ENCODE results near the gene KHK.

Gene KHK

DNA sequence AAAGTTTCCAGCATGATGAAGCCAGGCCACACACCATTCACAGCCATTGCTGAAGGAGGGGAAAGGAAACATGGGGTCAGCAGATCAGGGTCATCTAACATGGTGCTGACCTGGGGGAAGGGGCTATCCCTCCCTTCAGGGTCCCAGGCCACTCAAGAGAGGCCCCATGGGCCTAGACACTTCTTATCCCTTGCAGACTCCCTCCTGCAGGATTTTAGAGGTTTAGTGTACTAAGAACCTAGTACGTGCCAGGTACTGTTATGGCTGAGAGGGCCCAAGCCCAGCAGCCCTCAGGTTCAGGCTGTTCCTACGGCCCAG is 8.8 kb downstream of the KHK start:
- TF ChIP-seq, protein P1, sequence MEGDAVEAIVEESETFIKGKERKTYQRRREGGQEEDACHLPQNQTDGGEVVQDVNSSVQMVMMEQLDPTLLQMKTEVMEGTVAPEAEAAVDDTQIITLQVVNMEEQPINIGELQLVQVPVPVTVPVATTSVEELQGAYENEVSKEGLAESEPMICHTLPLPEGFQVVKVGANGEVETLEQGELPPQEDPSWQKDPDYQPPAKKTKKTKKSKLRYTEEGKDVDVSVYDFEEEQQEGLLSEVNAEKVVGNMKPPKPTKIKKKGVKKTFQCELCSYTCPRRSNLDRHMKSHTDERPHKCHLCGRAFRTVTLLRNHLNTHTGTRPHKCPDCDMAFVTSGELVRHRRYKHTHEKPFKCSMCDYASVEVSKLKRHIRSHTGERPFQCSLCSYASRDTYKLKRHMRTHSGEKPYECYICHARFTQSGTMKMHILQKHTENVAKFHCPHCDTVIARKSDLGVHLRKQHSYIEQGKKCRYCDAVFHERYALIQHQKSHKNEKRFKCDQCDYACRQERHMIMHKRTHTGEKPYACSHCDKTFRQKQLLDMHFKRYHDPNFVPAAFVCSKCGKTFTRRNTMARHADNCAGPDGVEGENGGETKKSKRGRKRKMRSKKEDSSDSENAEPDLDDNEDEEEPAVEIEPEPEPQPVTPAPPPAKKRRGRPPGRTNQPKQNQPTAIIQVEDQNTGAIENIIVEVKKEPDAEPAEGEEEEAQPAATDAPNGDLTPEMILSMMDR (IDR thresholded peaks at IDR 0.05; ENCODE audit: low read depth, low read length), result no peak
- no peak for DNase-seq (ENCODE audit: extremely low read depth, low read depth)

DNA sequence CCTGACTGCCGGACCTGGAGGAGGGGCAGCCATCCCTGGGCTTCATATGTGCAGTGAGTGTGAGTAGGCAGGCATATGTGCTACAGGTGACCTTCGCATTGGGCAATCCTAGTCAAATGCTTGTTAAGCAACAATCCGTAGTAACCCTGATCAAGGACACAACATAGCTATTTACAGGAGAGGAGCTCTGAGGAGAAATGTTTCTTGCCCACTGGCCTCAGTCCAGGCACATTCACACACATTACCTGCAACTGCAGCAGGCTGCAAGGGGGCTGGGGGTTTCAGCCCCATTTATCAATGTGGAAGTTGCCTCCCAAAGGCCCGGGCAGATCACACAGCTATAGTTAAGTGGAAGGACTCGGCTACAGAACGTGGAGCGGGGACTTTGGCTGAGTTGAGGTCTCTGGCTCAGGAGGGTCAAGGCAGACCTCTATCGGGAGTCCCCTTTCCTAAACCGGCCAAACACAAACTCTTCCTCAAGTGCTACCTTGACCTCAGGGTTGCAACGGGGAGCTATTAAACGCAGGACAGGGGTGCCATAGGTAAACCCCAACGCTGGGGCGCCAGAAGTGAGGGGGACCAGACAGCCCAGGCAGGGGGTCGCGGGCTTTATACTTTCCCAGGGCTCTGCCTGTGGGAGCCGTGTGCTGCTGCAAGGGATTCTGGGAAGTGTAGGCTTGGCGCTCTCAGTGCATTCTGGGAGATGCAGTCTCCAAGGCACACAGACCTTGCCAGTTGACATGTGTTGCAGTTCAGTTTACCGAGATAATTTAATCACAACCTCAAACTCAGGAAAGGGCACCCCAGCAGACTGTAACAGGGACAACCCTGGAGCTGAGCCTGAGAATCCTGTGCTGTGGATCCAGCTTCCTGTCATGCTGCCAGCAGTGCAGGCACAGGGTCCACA is 9.4 kb downstream of the KHK start:
- DNase-seq (ENCODE audit: extremely low read depth, low read depth), result no peak
- TF ChIP-seq, protein P1 (IDR thresholded peaks at IDR 0.05; ENCODE audit: low read depth, low read length), result no peak

DNA sequence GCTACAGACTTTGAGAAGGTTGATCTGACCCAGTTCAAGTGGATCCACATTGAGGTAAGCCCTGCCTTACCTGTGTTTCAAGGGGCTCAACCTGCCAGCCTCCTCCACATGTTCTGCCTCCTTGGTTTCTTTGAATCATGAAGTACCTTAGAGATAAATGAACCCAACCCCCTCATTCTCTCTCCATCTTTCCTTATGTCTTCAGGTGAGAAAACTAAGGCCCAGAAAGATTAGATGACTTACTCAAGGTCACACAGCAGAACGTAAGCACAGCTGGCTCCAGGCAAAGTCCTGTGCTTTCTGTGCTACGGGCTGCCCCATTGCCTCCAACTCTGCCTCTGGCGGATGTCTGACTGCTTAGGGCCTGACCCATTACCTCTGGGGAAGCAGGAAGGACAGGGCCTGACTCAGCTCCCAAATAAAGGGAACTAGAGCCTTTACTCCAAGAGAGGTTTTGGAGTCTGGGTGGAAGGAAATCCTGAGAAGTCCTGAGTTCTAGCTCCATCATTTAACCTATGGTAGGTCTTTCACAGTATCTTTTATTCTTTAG is 10.3 kb downstream of the KHK start:
- TF ChIP-seq, protein P1 (IDR thresholded peaks at IDR 0.05; ENCODE audit: low read depth, low read length), result no peak
- no peak for DNase-seq (ENCODE audit: extremely low read depth, low read depth)

DNA sequence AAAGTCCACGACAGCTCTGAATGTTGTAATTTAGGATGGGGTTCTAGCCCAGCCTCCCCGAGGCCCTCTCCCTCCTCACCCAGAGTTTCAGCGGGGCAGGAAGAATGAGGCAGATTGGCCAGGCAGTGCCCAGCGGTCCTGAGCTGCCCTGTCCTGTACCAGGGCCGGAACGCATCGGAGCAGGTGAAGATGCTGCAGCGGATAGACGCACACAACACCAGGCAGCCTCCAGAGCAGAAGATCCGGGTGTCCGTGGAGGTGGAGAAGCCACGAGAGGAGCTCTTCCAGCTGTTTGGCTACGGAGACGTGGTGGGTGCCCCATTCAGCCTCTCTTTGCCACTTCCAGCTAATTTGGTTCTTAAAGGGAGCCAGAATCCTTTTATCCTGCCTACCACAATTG is 10.8 kb downstream of the KHK start:
- no peak for DNase-seq (ENCODE audit: extremely low read depth, low read depth)
- TF ChIP-seq, protein P1 (IDR thresholded peaks at IDR 0.05; ENCODE audit: low read depth, low read length), result no peak

DNA sequence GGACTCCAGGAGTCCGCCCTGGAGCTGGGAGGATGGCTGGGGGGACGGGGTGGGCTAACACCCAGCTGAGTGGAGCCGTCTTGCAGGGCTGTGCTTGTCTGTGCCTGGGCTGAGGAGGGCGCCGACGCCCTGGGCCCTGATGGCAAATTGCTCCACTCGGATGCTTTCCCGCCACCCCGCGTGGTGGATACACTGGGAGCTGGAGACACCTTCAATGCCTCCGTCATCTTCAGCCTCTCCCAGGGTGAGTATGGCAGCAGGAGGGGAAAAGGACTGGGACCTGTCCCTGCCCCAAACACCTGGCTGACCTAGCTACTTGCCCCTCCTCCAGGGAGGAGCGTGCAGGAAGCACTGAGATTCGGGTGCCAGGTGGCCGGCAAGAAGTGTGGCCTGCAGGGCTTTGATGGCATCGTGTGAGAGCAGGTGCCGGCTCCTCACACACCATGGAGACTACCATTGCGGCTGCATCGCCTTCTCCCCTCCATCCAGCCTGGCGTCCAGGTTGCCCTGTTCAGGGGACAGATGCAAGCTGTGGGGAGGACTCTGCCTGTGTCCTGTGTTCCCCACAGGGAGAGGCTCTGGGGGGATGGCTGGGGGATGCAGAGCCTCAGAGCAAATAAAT is 12.9 kb downstream of the KHK start:
- TF ChIP-seq, protein P1 (IDR thresholded peaks at IDR 0.05; ENCODE audit: low read depth, low read length), result no peak

DNA sequence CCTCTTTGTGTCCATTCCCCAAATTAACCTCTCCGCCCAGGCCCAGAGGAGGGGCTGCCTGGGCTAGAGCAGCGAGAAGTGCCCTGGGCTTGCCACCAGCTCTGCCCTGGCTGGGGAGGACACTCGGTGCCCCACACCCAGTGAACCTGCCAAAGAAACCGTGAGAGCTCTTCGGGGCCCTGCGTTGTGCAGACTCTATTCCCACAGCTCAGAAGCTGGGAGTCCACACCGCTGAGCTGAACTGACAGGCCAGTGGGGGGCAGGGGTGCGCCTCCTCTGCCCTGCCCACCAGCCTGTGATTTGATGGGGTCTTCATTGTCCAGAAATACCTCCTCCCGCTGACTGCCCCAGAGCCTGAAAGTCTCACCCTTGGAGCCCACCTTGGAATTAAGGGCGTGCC is 13.5 kb downstream of the KHK start:
- DNase-seq (ENCODE audit: extremely low read depth, low read depth), result no peak
- TF ChIP-seq, protein P1 (IDR thresholded peaks at IDR 0.05; ENCODE audit: low read depth, low read length), result no peak

More for the DNA sequence above, 12.9 kb downstream of the KHK start:
- no peak for DNase-seq (ENCODE audit: extremely low read depth, low read depth)

DNA sequence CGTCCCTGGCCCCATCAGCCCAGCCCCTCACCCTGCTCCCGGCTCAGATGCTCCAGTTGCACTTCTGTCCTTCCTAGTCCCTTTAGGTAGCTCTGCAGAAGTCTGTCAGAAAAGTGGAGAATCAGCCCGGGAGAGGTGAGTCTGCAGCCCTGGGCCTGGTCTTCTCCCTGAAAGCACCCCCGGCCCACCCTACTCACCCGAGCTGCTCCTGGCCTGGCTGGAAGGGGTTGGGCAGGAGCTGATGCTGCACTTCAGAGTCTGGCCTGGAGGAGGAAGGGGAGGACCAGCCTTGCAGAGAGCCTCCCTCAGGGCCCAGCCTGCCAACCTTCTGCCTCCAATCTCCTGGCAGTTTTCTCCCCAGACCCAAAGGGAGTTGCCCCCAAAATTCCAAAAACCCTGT is 15.8 kb downstream of the KHK start:
- TF ChIP-seq, protein P1 (IDR thresholded peaks at IDR 0.05; ENCODE audit: low read depth, low read length), result no peak
- DNase-seq (ENCODE audit: extremely low read depth, low read depth), result no peak
